ENCODE measurements around the gene MRPL28. TPM values are rescaled to one million over a fixed set of nuclear protein-coding genes. Genes with fewer than 3 reads are reported as not detected.
"Not testable (repeated sequence)": the region's sequence is repeated elsewhere in the genome, so short reads cannot be mapped to it uniquely, and the experiment has no call there.

The MRPL28 gene
- total RNA-seq, 2 donors from 2014 or later: 33.2 to 59.2 TPM

- Histone ChIP-seq H3K4me3 (no peak overlapping the region), H3K36me3 (peaks cover 18% of the 10 kb centered on the region), H3K27me3 (replicated peaks; ENCODE audit: insufficient read depth) (no peaks in the 10 kb centered on the region), H3K9me3 (no peaks in the 10 kb centered on the region), H3K4me1 (ENCODE audit: control insufficient read depth in 1 of 2, low read depth in 2 of 2) (peaks cover 8 to 10% of the 10 kb centered on the region in 2 donors), H3K27ac (no peak overlapping the region)
- TF ChIP-seq, protein P1, sequence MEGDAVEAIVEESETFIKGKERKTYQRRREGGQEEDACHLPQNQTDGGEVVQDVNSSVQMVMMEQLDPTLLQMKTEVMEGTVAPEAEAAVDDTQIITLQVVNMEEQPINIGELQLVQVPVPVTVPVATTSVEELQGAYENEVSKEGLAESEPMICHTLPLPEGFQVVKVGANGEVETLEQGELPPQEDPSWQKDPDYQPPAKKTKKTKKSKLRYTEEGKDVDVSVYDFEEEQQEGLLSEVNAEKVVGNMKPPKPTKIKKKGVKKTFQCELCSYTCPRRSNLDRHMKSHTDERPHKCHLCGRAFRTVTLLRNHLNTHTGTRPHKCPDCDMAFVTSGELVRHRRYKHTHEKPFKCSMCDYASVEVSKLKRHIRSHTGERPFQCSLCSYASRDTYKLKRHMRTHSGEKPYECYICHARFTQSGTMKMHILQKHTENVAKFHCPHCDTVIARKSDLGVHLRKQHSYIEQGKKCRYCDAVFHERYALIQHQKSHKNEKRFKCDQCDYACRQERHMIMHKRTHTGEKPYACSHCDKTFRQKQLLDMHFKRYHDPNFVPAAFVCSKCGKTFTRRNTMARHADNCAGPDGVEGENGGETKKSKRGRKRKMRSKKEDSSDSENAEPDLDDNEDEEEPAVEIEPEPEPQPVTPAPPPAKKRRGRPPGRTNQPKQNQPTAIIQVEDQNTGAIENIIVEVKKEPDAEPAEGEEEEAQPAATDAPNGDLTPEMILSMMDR (IDR thresholded peaks at IDR 0.05): no peak
- no peak for DNase-seq (ENCODE audit: low spot score)
- no peak for ATAC-seq (ENCODE audit: insufficient number of reproducible peaks, low FRiP score, low read depth)
These were observed 23.1 kb downstream of the MRPL28 start for GRCh38 chr16:347203-347602.

DNA sequence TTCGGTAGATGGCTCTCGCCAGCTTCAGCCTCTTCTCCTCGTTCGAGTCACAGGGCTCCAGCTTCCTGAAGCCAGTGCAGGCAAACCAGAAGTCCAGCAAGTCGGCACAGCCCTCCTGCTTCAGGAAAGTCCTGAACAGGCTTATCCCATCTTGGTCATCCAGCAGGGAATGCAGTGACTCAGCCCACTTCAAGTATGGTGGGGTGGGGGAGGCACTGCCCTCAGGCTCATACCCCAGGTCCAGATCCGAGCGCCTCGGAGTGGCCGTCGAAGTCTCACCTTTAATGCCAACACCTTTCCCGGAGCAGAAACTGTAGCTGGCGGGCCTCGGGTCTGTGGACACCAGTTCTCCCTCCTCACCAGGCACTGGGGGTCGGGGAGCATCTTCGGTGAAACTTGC, 23.8 kb downstream of the MRPL28 start:
- DNase-seq (ENCODE audit: low spot score): no peak
- Histone ChIP-seq H3K9me3 (no peaks in the 10 kb centered on the region), H3K4me1 (ENCODE audit: control insufficient read depth in 1 of 2, low read depth in 2 of 2) (peaks cover 7% of the 10 kb centered on the region in 2 donors), H3K4me3 (no peak overlapping the region), H3K27me3 (replicated peaks; ENCODE audit: insufficient read depth) (no peaks in the 10 kb centered on the region), H3K27ac (no peak overlapping the region), H3K36me3 (peaks cover 18% of the 10 kb centered on the region)
- ATAC-seq (ENCODE audit: insufficient number of reproducible peaks, low FRiP score, low read depth): no peak
- TF ChIP-seq, protein P1 (IDR thresholded peaks at IDR 0.05): no peak

DNA sequence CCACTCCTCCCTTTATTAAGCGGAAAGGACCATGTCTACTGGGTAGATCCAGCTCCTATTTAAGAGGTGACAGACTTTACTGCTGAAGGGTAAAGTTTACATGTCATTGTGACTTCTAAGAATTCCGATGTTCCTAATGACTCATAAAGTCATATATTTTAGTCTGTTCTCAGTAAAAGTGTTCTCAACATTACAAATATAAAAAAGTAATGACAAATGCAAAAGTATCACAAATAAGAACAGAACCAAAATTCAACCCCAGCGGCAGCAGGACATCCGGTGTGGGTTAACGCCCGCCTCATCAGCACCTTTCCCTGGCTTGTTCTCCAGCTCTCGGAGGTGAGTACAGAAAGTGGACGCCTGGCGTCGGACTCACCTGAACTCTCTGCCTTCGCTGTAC, 24.6 kb downstream of the MRPL28 start:
- TF ChIP-seq, protein P1 (IDR thresholded peaks at IDR 0.05): no peak
- H3K27ac ChIP-seq: no peak overlapping the region
- H3K4me1 ChIP-seq (ENCODE audit: control insufficient read depth in 1 of 2, low read depth in 2 of 2): no peaks in the 10 kb centered on the region
- no peak overlapping the region for H3K4me3 ChIP-seq
- H3K27me3 ChIP-seq (replicated peaks; ENCODE audit: insufficient read depth): no peaks in the 10 kb centered on the region
- peaks cover 18% of the 10 kb centered on the region for H3K36me3 ChIP-seq
- ATAC-seq (ENCODE audit: insufficient number of reproducible peaks, low FRiP score, low read depth) (no peak), DNase-seq (ENCODE audit: low spot score) (no peak)
- H3K9me3 ChIP-seq: no peaks in the 10 kb centered on the region

DNA sequence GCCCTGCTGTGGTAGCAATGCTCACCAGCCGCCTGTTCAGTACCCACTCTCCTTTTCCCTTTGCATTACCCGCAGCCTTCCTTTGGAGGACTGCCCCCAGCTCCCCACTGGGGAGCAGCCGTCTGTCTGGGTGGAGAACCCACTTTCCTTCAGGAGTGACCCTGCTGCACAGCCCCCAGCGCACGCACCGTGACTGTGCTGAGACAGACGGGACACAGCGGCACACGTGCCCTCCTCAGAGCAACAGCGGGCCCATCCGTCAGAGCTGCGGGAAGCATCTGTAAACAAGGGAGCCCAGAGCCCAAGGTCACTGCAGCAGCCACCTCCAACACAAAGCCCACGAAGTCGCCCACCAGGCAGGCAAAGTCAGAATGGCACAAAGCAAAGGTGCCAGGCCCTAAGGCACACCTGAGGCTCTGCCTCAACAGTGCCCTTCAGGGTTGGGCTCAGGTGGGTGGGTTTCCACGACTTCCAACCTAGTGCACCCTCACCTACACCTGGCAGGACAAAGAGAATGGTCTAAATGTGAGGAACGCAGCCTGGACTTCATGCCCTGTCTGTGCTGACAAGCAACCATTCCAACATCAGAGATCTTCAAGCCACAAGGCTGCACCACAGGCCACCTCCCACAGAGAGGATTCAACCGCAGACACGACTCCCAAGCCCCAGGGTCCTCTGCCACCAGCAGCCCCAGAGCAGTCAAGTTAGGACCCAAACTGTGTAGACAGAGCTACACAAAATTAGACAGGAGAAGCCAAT, 27.7 kb downstream of the MRPL28 start:
- TF ChIP-seq, protein P1 (IDR thresholded peaks at IDR 0.05): no peak
- Histone ChIP-seq H3K27ac (no peak overlapping the region), H3K9me3 (no peaks in the 10 kb centered on the region), H3K27me3 (replicated peaks; ENCODE audit: insufficient read depth) (no peaks in the 10 kb centered on the region), H3K4me3 (no peak overlapping the region), H3K36me3 (peaks cover 18% of the 10 kb centered on the region), H3K4me1 (ENCODE audit: control insufficient read depth in 1 of 2, low read depth in 2 of 2) (no peaks in the 10 kb centered on the region)
- ATAC-seq (ENCODE audit: insufficient number of reproducible peaks, low FRiP score, low read depth) (no peak), DNase-seq (ENCODE audit: low spot score) (no peak)

DNA sequence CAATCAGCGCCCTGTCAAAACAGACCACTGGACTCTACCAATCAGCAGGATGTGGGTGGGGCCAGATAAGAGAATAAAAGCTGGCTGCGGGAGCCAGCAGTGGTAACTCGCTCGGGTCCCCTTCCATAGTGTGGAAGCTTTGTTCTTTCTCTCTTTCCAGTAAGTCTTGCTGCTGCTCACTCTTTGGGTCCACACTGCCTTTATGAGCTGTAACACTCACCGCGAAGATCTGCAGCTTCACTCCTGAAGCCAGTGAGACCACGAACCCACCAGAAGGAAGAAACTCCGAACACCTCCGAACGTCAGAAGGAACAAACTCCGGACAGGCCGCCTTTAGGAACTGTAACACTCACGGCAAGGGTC, 28.4 kb downstream of the MRPL28 start:
- ATAC-seq (ENCODE audit: insufficient number of reproducible peaks, low FRiP score, low read depth); H3K27ac ChIP-seq; H3K27me3 ChIP-seq (replicated peaks; ENCODE audit: insufficient read depth); H3K4me1 ChIP-seq (ENCODE audit: control insufficient read depth in 1 of 2, low read depth in 2 of 2); H3K4me3 ChIP-seq; H3K9me3 ChIP-seq; DNase-seq (ENCODE audit: low spot score): not testable (repeated sequence)
- H3K36me3 ChIP-seq: peaks cover 18% of the 10 kb centered on the region

DNA sequence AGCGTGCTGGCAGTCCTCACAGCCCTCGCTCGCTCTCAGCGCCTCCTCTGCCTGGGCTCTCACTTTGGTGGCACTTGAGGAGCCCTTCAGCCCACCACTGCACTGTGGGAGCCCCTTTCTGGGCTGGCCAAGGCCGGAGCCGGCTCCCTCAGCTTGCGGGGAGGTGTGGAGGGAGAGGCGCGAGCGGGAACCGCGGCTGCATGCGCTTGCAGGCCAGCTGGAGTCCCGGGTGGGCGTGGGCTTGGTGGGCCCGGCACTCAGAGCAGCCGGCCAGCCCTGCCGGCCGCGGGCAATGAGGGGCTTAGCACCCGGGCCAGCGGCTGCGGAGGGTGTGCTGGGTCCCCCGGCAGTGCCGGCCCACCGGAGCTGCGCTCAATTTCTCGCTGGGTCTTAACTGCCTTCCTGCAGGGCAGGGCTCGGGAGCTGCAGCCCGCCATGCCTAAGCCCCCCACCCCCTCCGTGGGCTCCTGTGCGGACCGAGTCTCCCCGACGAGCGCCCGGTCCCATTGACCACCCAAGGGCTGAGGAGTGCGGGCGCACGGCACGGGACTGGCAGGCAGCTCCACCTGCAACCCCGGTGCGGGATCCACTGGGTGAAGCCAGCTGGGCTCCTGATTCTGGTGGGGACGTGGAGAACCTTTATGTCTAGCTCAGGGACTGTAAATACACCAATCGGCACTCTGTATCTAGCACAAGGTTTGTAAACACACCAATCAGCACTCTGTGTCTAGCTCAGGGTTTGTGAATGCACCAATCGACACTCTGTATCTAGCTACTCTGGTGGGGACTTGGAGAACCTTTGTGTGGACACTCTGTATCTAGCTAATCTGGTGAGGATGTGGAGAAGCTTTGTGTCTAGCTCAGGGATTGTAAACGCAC, 29.0 kb downstream of the MRPL28 start:
- H3K4me1 ChIP-seq (ENCODE audit: control insufficient read depth in 1 of 2, low read depth in 2 of 2); H3K27me3 ChIP-seq (replicated peaks; ENCODE audit: insufficient read depth); H3K4me3 ChIP-seq; H3K27ac ChIP-seq; DNase-seq (ENCODE audit: low spot score); H3K9me3 ChIP-seq; ATAC-seq (ENCODE audit: insufficient number of reproducible peaks, low FRiP score, low read depth): not testable (repeated sequence)
- peaks cover 15% of the 10 kb centered on the region for H3K36me3 ChIP-seq
